Amniotic epithelial cell (primary cell): Measurements from ENCODE around the gene BCL3.
A peak's percentile ranks its signal among the peaks of the same experiment; 100 is the strongest.
"Not testable (repeated sequence)": the region's sequence is repeated elsewhere in the genome, so short reads cannot be mapped to it uniquely, and the experiment has no call there.

Experiments used
- DNase-seq: peaks from one replicate; pipeline ENCODE4 v3.0.0-alpha.2; 2010; ENCODE audit warnings: low read depth

BCL3 gene

GRCh38 chr19:44748426-44749254 is at the start of gene BCL3:
Gene BCL3, plus strand, starts transcription at chr19:44748708. Its CDS starts 83 bp downstream, at chr19:44748791.
- DNase-seq: no peak

GRCh38 chr19:44700547-44700946 is 48.0 kb upstream of the BCL3 start:
- DNase-seq: no peak

- no peak for DNase-seq
These were observed 47.3 kb upstream of the BCL3 start for GRCh38 chr19:44701228-44701627.

- no peak for DNase-seq
These were observed 45.8 kb upstream of the BCL3 start for GRCh38 chr19:44702551-44703176.

GRCh38 chr19:44703336-44704078 is 45.0 kb upstream of the BCL3 start:
- no peak for DNase-seq

- DNase-seq: no peak
These were observed 43.5 kb upstream of the BCL3 start for GRCh38 chr19:44704982-44705381.

- DNase-seq: no peak
These were observed 43.0 kb upstream of the BCL3 start for GRCh38 chr19:44705502-44706010.

GRCh38 chr19:44706506-44707236 is 41.8 kb upstream of the BCL3 start:
- DNase-seq: no peak

GRCh38 chr19:44707794-44708193 is 40.7 kb upstream of the BCL3 start:
- DNase-seq: no peak

GRCh38 chr19:44708940-44709339 is 39.6 kb upstream of the BCL3 start:
- DNase-seq: no peak

- not testable (repeated sequence) for DNase-seq
These were observed 38.9 kb upstream of the BCL3 start for GRCh38 chr19:44709434-44710266.

GRCh38 chr19:44710483-44710882 is 38.0 kb upstream of the BCL3 start:
- DNase-seq: no peak

GRCh38 chr19:44712864-44713515 is 35.5 kb upstream of the BCL3 start:
- DNase-seq: peak; percentile 58

GRCh38 chr19:44714597-44715169 is 33.8 kb upstream of the BCL3 start:
- DNase-seq: no peak

GRCh38 chr19:44717603-44718002 is 30.9 kb upstream of the BCL3 start:
- DNase-seq: no peak

- peak; percentile 73 for DNase-seq
These were observed 29.9 kb upstream of the BCL3 start for GRCh38 chr19:44718441-44719261.

GRCh38 chr19:44719262-44719701 is 29.2 kb upstream of the BCL3 start:
- no peak for DNase-seq

- DNase-seq: not testable (repeated sequence)
These were observed 28.1 kb upstream of the BCL3 start for GRCh38 chr19:44720396-44720795.

- DNase-seq: no peak
These were observed 27.6 kb upstream of the BCL3 start for GRCh38 chr19:44720945-44721344.
